OCI-LY1 (cell line): ENCODE data around the gene SRR.

ENCODE experiments used
- H2AFZ ChIP-seq: fragments of 200-600 bp; sonication (generic), shearing (Covaris generic); 2 replicates; pipeline ENCODE4 v1.6.0; 2014; ENCODE audit warnings: antibody characterized with exemption, mild to moderate bottlenecking, low read length
- H3F3A ChIP-seq: fragments of 200-600 bp; sonication (generic), shearing (Covaris generic); 2 replicates; pipeline ENCODE4 v1.6.0; 2014; ENCODE audit warnings: mild to moderate bottlenecking, antibody characterized with exemption, low read length, moderate library complexity; ENCODE audit not compliant: insufficient read depth
- H3K27ac ChIP-seq: fragments of 200-600 bp; sonication (generic); 2 replicates; pipeline ENCODE4 v1.5.1; 2014; ENCODE audit warnings: low read length, mixed run types, mild to moderate bottlenecking, low read depth; ENCODE audit not compliant: poor library complexity, severe bottlenecking
- H3K27me3 ChIP-seq: fragments of 200-600 bp; sonication (generic); 2 replicates; pipeline ENCODE4 v1.6.0; 2014; ENCODE audit warnings: antibody characterized with exemption, mild to moderate bottlenecking, low read length, moderate library complexity; ENCODE audit not compliant: insufficient read depth
- H3K36me3 ChIP-seq: fragments of 200-600 bp; sonication (generic); 2 replicates; pipeline ENCODE4 v1.6.1; 2014; ENCODE audit warnings: mild to moderate bottlenecking, antibody characterized with exemption, low read length, moderate library complexity, mixed read lengths; ENCODE audit not compliant: insufficient read depth
- H3K4me1 ChIP-seq: fragments of 200-600 bp; sonication (generic); 2 replicates; pipeline ENCODE4 v1.5.1; 2014; ENCODE audit warnings: mild to moderate bottlenecking, low read length, moderate library complexity; ENCODE audit not compliant: insufficient read depth, severe bottlenecking
- H3K4me2 ChIP-seq: fragments of 200-600 bp; sonication (generic), shearing (Covaris generic); 2 replicates; pipeline ENCODE4 v1.6.1; 2014; ENCODE audit warnings: low read length
- H3K4me3 ChIP-seq: fragments of 200-600 bp; sonication (generic); 2 replicates; pipeline ENCODE4 v1.5.1; 2014; ENCODE audit warnings: low read length, low read depth, mild to moderate bottlenecking, mixed read lengths; ENCODE audit not compliant: poor library complexity, severe bottlenecking
- H3K79me2 ChIP-seq: fragments of 200-600 bp; shearing (Covaris generic); 2 replicates; pipeline ENCODE4 v1.6.1; 2016; ENCODE audit warnings: mixed run types, low read length, mixed read lengths; ENCODE audit not compliant: insufficient read depth
- H3K9ac ChIP-seq: fragments of 200-600 bp; sonication (generic), shearing (Covaris generic); 2 replicates; pipeline ENCODE4 v1.6.1; 2014; ENCODE audit warnings: mild to moderate bottlenecking, low read length, mixed read lengths
- H3K9me2 ChIP-seq: fragments of 200-600 bp; sonication (generic), shearing (Covaris generic); 2 replicates; pipeline ENCODE4 v1.6.1; 2014; ENCODE audit warnings: low read depth, mild to moderate bottlenecking, low read length, mixed read lengths
- H3K9me3 ChIP-seq: fragments of 200-600 bp; shearing (Covaris generic); 2 replicates; pipeline ENCODE4 v1.6.1; 2014; ENCODE audit warnings: low read length, mixed read lengths
- H4K20me1 ChIP-seq: fragments of 200-600 bp; sonication (generic), shearing (Covaris generic); 2 replicates; pipeline ENCODE4 v1.6.0; 2016; ENCODE audit warnings: mild to moderate bottlenecking, low read length; ENCODE audit not compliant: insufficient read depth
- CTCF ChIP-seq: fragments of 200-600 bp; sonication (generic), shearing (Covaris generic); IDR thresholded peaks from 2 replicates; pipeline ENCODE4 v1.5.1; 2017; ENCODE audit warnings: mild to moderate bottlenecking, antibody characterized with exemption, low read length, moderate library complexity, mixed read lengths
- EZH2 ChIP-seq: fragments of 200-600 bp; sonication (generic), shearing (Covaris generic); IDR thresholded peaks from 2 replicates; pipeline ENCODE4 v1.8.0; 2017; ENCODE audit warnings: borderline replicate concordance, mixed run types, mild to moderate bottlenecking, antibody characterized with exemption, low read length, moderate library complexity, mixed read lengths

The SRR gene

GRCh38 chr17:2266045-2266864, 37.5 kb upstream of the SRR start:
- Histone ChIP-seq H3K36me3 (0 out of 2 replicates have a peak, but pooled peaks cover 7% of the 10 kb centered on the region), H3K9me2 (no peaks in the 10 kb centered on the region), H3K4me1 (peaks cover 27% of the 10 kb centered on the region), H3F3A (0 out of 2 replicates have a peak, but pooled peaks cover 11% of the 10 kb centered on the region), H4K20me1 (no peaks in the 10 kb centered on the region), H3K27ac (peak overlapping the region; percentile 95), H3K9me3 (no peaks in the 10 kb centered on the region), H2AFZ (no peak overlapping the region), H3K4me3 (peak overlapping the region; percentile 48), H3K27me3 (no peaks in the 10 kb centered on the region), H3K9ac (peak overlapping the region; percentile 59), H3K4me2 (peak overlapping the region; percentile 70), H3K79me2 (no peaks in the 10 kb centered on the region)
- TF ChIP-seq CTCF (no peak), EZH2 (no peak)

- H3K36me3 ChIP-seq: 0 out of 2 replicates have a peak, but pooled peaks cover 4% of the 10 kb centered on the region
- peak overlapping the region; percentile 70 for H3K4me2 ChIP-seq
- H3F3A ChIP-seq: 0 out of 2 replicates have a peak, but pooled peaks cover 11% of the 10 kb centered on the region
- no peaks in the 10 kb centered on the region for H3K27me3 ChIP-seq
- no peaks in the 10 kb centered on the region for H3K9me2 ChIP-seq
- H4K20me1 ChIP-seq: no peaks in the 10 kb centered on the region
- H3K9ac ChIP-seq: peak overlapping the region; percentile 59
- peak overlapping the region; percentile 95 for H3K27ac ChIP-seq
- H3K4me1 ChIP-seq: peaks cover 27% of the 10 kb centered on the region
- H3K4me3 ChIP-seq: peak overlapping the region; percentile 48
- H3K79me2 ChIP-seq: no peaks in the 10 kb centered on the region
- TF ChIP-seq EZH2 (no peak), CTCF (no peak)
- no peak overlapping the region for H2AFZ ChIP-seq
- no peaks in the 10 kb centered on the region for H3K9me3 ChIP-seq
Measured at GRCh38 chr17:2266865-2267228, 36.9 kb upstream of the SRR start.

- no peaks in the 10 kb centered on the region for H3K9me3 ChIP-seq
- no peaks in the 10 kb centered on the region for H3K36me3 ChIP-seq
- H2AFZ ChIP-seq: no peak overlapping the region
- H3K4me1 ChIP-seq: peaks cover 27% of the 10 kb centered on the region
- peak overlapping the region; percentile 48 for H3K4me3 ChIP-seq
- peak overlapping the region; percentile 70; the same call in 1 of the 2 replicates for H3K4me2 ChIP-seq
- no peak for TF ChIP-seq EZH2
- TF ChIP-seq CTCF: no peak
- H3K9ac ChIP-seq: peak overlapping the region; percentile 59
- H3K79me2 ChIP-seq: no peaks in the 10 kb centered on the region
- no peaks in the 10 kb centered on the region for H3K27me3 ChIP-seq
- H3K9me2 ChIP-seq: no peaks in the 10 kb centered on the region
- H4K20me1 ChIP-seq: no peaks in the 10 kb centered on the region
- H3K27ac ChIP-seq: peak overlapping the region; percentile 95
- H3F3A ChIP-seq: 0 out of 2 replicates have a peak, but pooled peaks cover 11% of the 10 kb centered on the region
Measured at GRCh38 chr17:2267354-2267753, 36.4 kb upstream of the SRR start.
